Thyroid gland (tissue), 4 donors: ENCODE measurements around the gene PRM3.

ENCODE experiments used
- CTCF ChIP-seq, 6 experiments: fragments of 200-600 bp in 3 of 6; fragments of 450-650 bp in 3 of 6; sonication (generic) in 3 of 6; IDR thresholded peaks; one replicate each; pipeline ENCODE4 v1.5.1; 2016 to 2019; ENCODE audit warnings: antibody characterized with exemption in 6 of 6, mild to moderate bottlenecking in 2 of 6, inconsistent platforms in 1 of 6, moderate library complexity in 1 of 6
- POLR2A ChIP-seq, 2 donors: fragments of 450-650 bp; IDR thresholded peaks; one replicate each; pipeline ENCODE4 v1.6.1; 2017; ENCODE audit warnings: antibody characterized with exemption in 2 of 2, mild to moderate bottlenecking in 2 of 2, moderate library complexity in 1 of 2

GRCh38 chr16:11274964-11275363 lies 1.5 kb upstream of the PRM3 start:
- no peak for TF ChIP-seq CTCF (IDR thresholded peaks at IDR 0.05)
- no peak for TF ChIP-seq POLR2A (IDR thresholded peaks at IDR 0.05)
